OCI-LY7 (cell line): ENCODE results near the gene IFNA2. TPM values are rescaled to one million over a fixed set of nuclear protein-coding genes. Genes with fewer than 3 reads are reported as not detected.

ENCODE experiments used
- BruUV-seq: library from RNA; stranded (reverse); fragments of 400-500 nt; replicated peaks from 2 replicates; lab custom pipeline; 2021; lab: Mats Ljungman, UMichigan
- CTCF ChIA-PET: fragments of 300-600 bp; sonication (Branson Sonifier 250); formaldehyde crosslinking; loops from one replicate; lab custom pipeline; 2022; ENCODE audit warnings: antibody characterized with exemption; ENCODE audit not compliant: unreplicated experiment; lab: Charles Lee
- POLR2A ChIA-PET: fragments of 300-600 bp; sonication (Branson Sonifier 250); formaldehyde crosslinking; loops from one replicate; lab custom pipeline; 2022; ENCODE audit warnings: antibody characterized with exemption; lab: Charles Lee
- DNase-seq: peaks from one replicate; pipeline ENCODE4 v3.0.0-alpha.2; 2015; ENCODE audit warnings: low spot score
- H2AFZ ChIP-seq: fragments of 200-600 bp; sonication (generic), shearing (Covaris generic); 2 replicates; pipeline ENCODE4 v1.6.1; 2014; ENCODE audit warnings: mild to moderate bottlenecking, antibody characterized with exemption, low read length, moderate library complexity
- H3K27ac ChIP-seq: fragments of 200-600 bp; sonication (generic); 2 replicates; pipeline ENCODE4 v1.5.1; 2014; ENCODE audit warnings: mixed run types, low read depth, mild to moderate bottlenecking, moderate library complexity, low read length, inconsistent platforms; ENCODE audit not compliant: poor library complexity, severe bottlenecking
- H3K36me3 ChIP-seq: fragments of 200-600 bp; sonication (generic); 2 replicates; pipeline ENCODE4 v1.6.1; 2014; ENCODE audit warnings: mild to moderate bottlenecking, antibody characterized with exemption, low read length, moderate library complexity, mixed read lengths; ENCODE audit not compliant: insufficient read depth
- H3K4me1 ChIP-seq: fragments of 200-600 bp; sonication (generic); 2 replicates; pipeline ENCODE4 v1.5.1; 2014; ENCODE audit warnings: mild to moderate bottlenecking, low read length; ENCODE audit not compliant: insufficient read depth, poor library complexity, severe bottlenecking
- H3K4me2 ChIP-seq: fragments of 200-600 bp; sonication (generic); 2 replicates; pipeline ENCODE4 v1.6.1; 2014; ENCODE audit warnings: mild to moderate bottlenecking, low read length
- H3K4me3 ChIP-seq: fragments of 200-600 bp; sonication (generic); 2 replicates; pipeline ENCODE4 v1.5.1; 2014; ENCODE audit warnings: mild to moderate bottlenecking, low read depth, low read length; ENCODE audit not compliant: poor library complexity, severe bottlenecking
- H3K79me2 ChIP-seq: fragments of 200-600 bp; sonication (generic); 2 replicates; pipeline ENCODE4 v1.6.1; 2016; ENCODE audit warnings: low read depth, mild to moderate bottlenecking, low read length, moderate library complexity, mixed read lengths; ENCODE audit not compliant: insufficient read depth
- H3K9me2 ChIP-seq: fragments of 200-600 bp; sonication (generic); 2 replicates; pipeline ENCODE4 v1.6.1; 2016; ENCODE audit warnings: mild to moderate bottlenecking, low read length, mixed read lengths; ENCODE audit not compliant: insufficient read depth
- H3K9me3 ChIP-seq: fragments of 200-600 bp; sonication (generic); 2 replicates; pipeline ENCODE4 v1.6.1; 2014; ENCODE audit warnings: mild to moderate bottlenecking, mixed run types, low read length, mixed read lengths
- H4K20me1 ChIP-seq: fragments of 200-600 bp; sonication (generic); 2 replicates; pipeline ENCODE4 v1.6.1; 2014; ENCODE audit warnings: mild to moderate bottlenecking, antibody characterized with exemption, low read length, moderate library complexity, mixed read lengths; ENCODE audit not compliant: insufficient read depth
- CTCF ChIP-seq: fragments of 200-600 bp; sonication (generic); conservative IDR thresholded peaks from 2 replicates; pipeline ENCODE4 v1.5.1; 2014; ENCODE audit warnings: mild to moderate bottlenecking, antibody characterized with exemption, low read length, moderate library complexity, mixed read lengths
- EZH2phosphoT487 ChIP-seq: fragments of 200-600 bp; sonication (generic); IDR thresholded peaks from 2 replicates; pipeline ENCODE4 v1.6.1; 2018; ENCODE audit warnings: low read depth, borderline replicate concordance, mild to moderate bottlenecking, mixed run types, antibody characterized with exemption, low read length, moderate library complexity, mixed read lengths
- intact Hi-C: fragments of 100-400 bp; cut with micrococcal nuclease; formaldehyde crosslinking; loops from one replicate; pipeline ENCODE4 v1.10.0; 2022; ENCODE audit not compliant: unreplicated experiment
- total RNA-seq, 2 experiments: library from RNA; depleted of rRNA in 1 of 2; stranded (reverse); fragments of >200 nt in 1 of 2; shearing (Covaris generic) in 1 of 2; gene quantifications; 2 replicates each; pipeline ENCODE4 v1.2.3, GENCODE V29; 2014 to 2022

Gene IFNA2
- total RNA-seq, 2 experiments from 2014 or later = not detected

GRCh38 chr9:21357479-21358460 is 27.4 kb downstream of the IFNA2 start:
- BruUV-seq = no TSS peak

GRCh38 chr9:21350787-21351186 is 34.4 kb downstream of the IFNA2 start, which contains the start of gene IFNA6:
Gene IFNA6, minus strand, starts transcription at chr9:21350887. Its CDS starts 0 bp downstream, at chr9:21350887.
- Histone ChIP-seq H3K4me2 (no peak within 1 kb of the TSS), H3K4me3 (no peak within 1 kb of the TSS), H3K79me2 (no peaks in the 10 kb centered on the region), H3K9me2 (no peaks in the 10 kb centered on the region), H2AFZ (no peak within 1 kb of the TSS), H3K36me3 (no peaks in the 10 kb centered on the region), H3K4me1 (no peaks in the 10 kb centered on the region), H3K9me3 (no peaks in the 10 kb centered on the region), H4K20me1 (no peaks in the 10 kb centered on the region), H3K27ac (no peak within 1 kb of the TSS)
- no TSS peak for BruUV-seq
- TF ChIP-seq EZH2phosphoT487 (no peak), CTCF (no peak)
- DNase-seq = no peak
- POLR2A ChIA-PET = no interaction called here
- intact Hi-C loops = no loop called here
- CTCF ChIA-PET = no interaction called here

More at GRCh38 chr9:21357479-21358460, 27.4 kb downstream of the IFNA2 start:
- Histone ChIP-seq H2AFZ (no peak overlapping the region), H3K9me3 (no peaks in the 10 kb centered on the region), H3K4me1 (no peaks in the 10 kb centered on the region), H3K36me3 (no peaks in the 10 kb centered on the region), H3K4me3 (no peak overlapping the region), H3K4me2 (no peak overlapping the region), H3K27ac (no peak overlapping the region), H3K9me2 (no peaks in the 10 kb centered on the region), H3K79me2 (no peaks in the 10 kb centered on the region), H4K20me1 (no peaks in the 10 kb centered on the region)
- no peak for DNase-seq
- CTCF ChIA-PET = no interaction called here
- intact Hi-C loops = no loop called here
- POLR2A ChIA-PET = no interaction called here
- TF ChIP-seq EZH2phosphoT487 (no peak), CTCF (no peak)
